ENCODE results near the gene ADCK2.

DNA sequence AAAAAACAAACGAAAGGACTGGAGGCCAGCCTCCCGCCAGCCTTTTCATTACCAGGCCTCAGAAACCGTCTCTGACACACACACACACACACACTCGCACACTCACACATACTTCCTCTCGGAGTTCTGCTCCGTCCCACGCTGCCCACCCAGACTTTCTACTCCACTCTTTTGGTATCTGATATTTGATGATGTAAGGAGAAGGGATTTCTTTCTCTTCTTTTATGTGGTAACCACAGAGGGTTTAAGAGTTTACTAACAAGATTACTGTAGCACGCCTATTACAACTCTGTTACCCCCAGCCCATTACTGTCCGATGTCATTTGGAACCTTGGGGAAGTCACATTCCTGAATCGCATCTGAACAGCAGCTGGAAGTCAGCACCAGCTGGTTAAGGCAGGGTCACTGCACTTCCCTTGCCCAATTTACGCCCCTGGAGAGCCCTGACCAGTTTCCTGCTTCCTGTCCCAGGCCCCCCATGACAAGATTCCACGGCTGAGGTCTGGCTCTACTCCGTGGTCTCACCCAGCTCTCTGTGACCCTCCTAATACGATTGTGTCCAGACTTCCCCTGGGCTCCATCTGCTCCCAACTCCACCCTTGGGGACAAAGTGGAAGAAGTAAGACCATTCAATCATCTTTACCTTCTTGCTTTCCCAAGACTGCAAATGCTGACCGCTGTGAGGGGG, 33.2 kb upstream of the ADCK2 start:
- TF ChIP-seq, protein P1, sequence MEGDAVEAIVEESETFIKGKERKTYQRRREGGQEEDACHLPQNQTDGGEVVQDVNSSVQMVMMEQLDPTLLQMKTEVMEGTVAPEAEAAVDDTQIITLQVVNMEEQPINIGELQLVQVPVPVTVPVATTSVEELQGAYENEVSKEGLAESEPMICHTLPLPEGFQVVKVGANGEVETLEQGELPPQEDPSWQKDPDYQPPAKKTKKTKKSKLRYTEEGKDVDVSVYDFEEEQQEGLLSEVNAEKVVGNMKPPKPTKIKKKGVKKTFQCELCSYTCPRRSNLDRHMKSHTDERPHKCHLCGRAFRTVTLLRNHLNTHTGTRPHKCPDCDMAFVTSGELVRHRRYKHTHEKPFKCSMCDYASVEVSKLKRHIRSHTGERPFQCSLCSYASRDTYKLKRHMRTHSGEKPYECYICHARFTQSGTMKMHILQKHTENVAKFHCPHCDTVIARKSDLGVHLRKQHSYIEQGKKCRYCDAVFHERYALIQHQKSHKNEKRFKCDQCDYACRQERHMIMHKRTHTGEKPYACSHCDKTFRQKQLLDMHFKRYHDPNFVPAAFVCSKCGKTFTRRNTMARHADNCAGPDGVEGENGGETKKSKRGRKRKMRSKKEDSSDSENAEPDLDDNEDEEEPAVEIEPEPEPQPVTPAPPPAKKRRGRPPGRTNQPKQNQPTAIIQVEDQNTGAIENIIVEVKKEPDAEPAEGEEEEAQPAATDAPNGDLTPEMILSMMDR (IDR thresholded peaks at IDR 0.05): no peak
- no peak for TF ChIP-seq EZH2 (IDR thresholded peaks at IDR 0.05)
- TF ChIP-seq EZH2phosphoT487 (IDR thresholded peaks at IDR 0.05): no peak

Measured in neural progenitor cell (in vitro differentiated cells).